Esophagus squamous epithelium (tissue), 4 donors: ENCODE data around the gene TNFRSF12A.

Experiments used
- CTCF ChIP-seq, 6 experiments: fragments of 450-650 bp in 4 of 6; fragments of 200-600 bp in 2 of 6; sonication (generic) in 2 of 6; IDR thresholded peaks; one replicate each; pipeline ENCODE4 v1.5.1; 2016 to 2019; ENCODE audit warnings: antibody characterized with exemption in 6 of 6, mild to moderate bottlenecking in 4 of 6, moderate library complexity in 4 of 6
- POLR2A ChIP-seq, 4 donors: fragments of 450-650 bp; IDR thresholded peaks; one replicate each; pipeline ENCODE4 v1.6.1; 2017; ENCODE audit warnings: antibody characterized with exemption in 4 of 4, mild to moderate bottlenecking in 4 of 4, moderate library complexity in 3 of 4

- no peak for TF ChIP-seq CTCF (IDR thresholded peaks at IDR 0.05)
- TF ChIP-seq POLR2A (IDR thresholded peaks at IDR 0.05), result no peak
These were observed 29.8 kb downstream of the TNFRSF12A start for GRCh38 chr16:3049921-3050481.
